Measurements from ENCODE around the gene RBM23. TPM values are rescaled to one million over a fixed set of nuclear protein-coding genes. Genes with fewer than 3 reads are reported as not detected.
"Not testable (repeated sequence)": the region's sequence is repeated elsewhere in the genome, so short reads cannot be mapped to it uniquely, and the experiment has no call there.

Gene RBM23
- total RNA-seq: 10 to 100 TPM; 79.0 to 79.6 TPM

DNA sequence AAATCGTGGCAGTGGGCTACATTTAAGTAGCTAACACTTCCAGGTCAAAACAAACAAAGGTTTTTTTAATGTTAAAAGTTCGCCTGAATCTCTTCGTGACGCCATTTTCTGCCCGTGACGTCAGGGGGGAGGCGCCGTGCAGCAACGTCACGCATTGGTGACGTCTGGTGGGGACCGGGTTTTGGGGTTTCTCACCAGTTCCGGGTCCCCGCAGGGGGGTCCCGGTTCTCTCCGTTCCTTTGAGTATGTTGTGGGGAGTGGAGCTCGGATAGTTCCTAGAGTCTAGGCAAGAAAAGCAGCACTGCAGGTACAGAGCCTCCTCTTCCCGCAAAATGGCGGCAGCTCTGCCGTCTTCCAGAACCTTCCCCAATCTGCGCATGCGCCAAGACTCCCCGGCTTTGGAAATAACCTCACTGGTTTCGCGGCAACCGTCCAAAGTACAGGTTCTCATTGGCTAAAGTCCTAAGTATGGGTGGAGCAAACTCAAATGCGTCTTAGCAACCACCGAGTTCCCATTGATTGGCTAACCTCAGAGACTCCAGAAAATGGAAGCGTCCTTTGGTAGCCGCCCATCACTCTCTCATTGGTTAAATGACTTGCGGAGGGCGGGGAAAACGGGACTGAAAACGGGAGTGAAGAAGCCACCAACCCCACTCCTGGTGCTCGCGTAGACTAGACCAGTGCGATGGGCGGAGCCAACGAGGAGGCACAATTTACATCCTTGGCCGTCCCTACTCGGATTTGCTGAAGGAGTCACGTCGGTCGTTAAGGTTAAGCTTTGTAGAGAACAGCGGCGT, at the start of gene RBM23:
TSS of gene RBM23 (minus strand) at position 346 of the 797 bp plus-strand sequence.
- DNase-seq: peak; percentile 100
- ChIA-PET CTCF (interaction anchor here (0.6 to 5.9 kb wide), 13 partner anchors 11 to 1005 kb away, joined by 3 to 45 read pairs (median 6); partner anchors contain the start of genes CDH24 and PRMT5), POLR2A (interaction anchor here (1.3 kb wide), 1 partner anchor 37 kb away, joined by 3 read pairs; no protein-coding TSS in a partner anchor)
- H3K4me3 Mint-ChIP-seq: peak within 1 kb of the TSS; percentile 91
- H3K9me3 Mint-ChIP-seq: no peaks in the 10 kb centered on the region
- H3K27me3 Mint-ChIP-seq: no peaks in the 10 kb centered on the region
- peaks cover 45% of the 10 kb centered on the region for H3K4me1 Mint-ChIP-seq
- peaks cover 44% of the 10 kb centered on the region for H3K36me3 Mint-ChIP-seq (ENCODE audit: low read depth)
- H3K27ac Mint-ChIP-seq: peak within 1 kb of the TSS; percentile 100

DNA sequence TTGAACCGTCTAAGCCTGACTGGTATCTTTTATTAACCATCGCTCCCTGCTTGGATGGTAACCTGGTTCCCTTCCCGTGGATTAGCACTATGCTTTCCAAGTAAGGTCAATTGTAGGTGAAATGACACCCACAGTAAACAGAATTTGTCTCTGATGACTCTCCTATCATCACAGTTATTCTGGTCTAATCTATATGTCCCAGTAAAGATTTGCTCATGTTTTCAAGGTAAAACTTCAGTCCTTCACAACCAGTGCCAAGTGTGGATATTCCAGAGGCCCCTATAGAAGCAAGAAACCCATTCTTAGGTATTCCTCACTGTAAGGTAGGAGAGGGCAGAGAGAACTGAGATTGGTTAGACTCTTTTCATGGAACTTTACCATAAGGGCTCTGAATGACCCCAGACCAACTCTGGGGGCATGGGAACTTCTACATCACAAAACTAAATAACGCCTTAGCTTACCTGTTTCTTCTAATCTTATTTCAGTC, 47.9 kb upstream of the RBM23 start:
- Mint-ChIP-seq H3K4me3 (no peak overlapping the region), H3K27ac (no peak overlapping the region), H3K9me3 (no peaks in the 10 kb centered on the region), H3K4me1 (no peaks in the 10 kb centered on the region), H3K36me3 (ENCODE audit: low read depth) (no peaks in the 10 kb centered on the region), H3K27me3 (no peaks in the 10 kb centered on the region)
- DNase-seq: no peak
- ChIA-PET POLR2A (no interaction called here), CTCF (interaction anchor here (1.1 to 1.3 kb wide), 2 partner anchors 20 to 46 kb away, joined by 3 read pairs; no protein-coding TSS in a partner anchor)

DNA sequence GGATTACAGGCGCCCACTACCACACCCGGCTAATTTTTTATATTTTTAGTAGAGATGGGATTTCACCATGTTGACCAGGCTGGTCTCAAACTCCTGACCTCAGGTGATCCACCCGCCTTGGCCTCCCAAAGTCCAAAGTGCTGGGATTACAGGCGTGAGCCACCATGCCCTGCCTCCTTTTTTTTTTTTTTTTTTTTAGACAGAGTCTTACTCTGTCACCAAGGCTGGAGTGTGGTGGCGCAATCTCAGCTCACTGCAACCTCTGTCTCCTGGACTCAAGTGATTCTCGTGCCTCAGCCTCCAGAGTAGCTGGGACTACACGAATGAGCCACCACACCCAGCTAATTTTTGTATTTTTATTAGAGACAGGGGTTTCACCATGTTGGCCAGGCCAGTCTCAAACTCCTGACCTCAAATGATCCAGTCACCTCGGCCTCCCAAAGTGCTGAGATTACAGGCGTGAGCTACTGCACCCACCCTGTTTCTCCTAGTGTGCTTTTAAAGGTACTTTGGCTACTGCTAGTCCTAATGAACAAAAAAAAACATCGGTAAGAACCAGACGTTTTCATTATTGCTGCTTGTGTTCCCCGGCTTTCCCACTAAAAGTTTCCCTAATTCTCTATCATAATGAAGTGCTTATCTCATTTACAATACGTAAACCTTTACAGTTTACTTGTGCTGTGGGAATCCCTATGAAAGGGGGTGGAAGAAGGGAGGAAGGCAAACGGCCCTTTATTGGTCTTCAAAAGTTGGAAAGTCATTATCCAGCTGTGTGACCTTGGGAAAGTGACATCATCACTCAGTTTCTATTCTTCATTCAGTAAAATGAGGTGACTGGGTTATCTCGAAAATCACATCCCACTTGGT, 47.2 kb upstream of the RBM23 start:
- ChIA-PET POLR2A (interaction anchor here (0.7 kb wide), 1 partner anchor 143 kb away, joined by 4 read pairs; no protein-coding TSS in a partner anchor), CTCF (interaction anchor here (0.7 to 1.3 kb wide), 4 partner anchors 20 to 1241 kb away, joined by 3 read pairs; no protein-coding TSS in a partner anchor)
- not testable (repeated sequence) for H3K27ac Mint-ChIP-seq; DNase-seq; H3K36me3 Mint-ChIP-seq (ENCODE audit: low read depth); H3K27me3 Mint-ChIP-seq; H3K9me3 Mint-ChIP-seq; H3K4me3 Mint-ChIP-seq; H3K4me1 Mint-ChIP-seq

DNA sequence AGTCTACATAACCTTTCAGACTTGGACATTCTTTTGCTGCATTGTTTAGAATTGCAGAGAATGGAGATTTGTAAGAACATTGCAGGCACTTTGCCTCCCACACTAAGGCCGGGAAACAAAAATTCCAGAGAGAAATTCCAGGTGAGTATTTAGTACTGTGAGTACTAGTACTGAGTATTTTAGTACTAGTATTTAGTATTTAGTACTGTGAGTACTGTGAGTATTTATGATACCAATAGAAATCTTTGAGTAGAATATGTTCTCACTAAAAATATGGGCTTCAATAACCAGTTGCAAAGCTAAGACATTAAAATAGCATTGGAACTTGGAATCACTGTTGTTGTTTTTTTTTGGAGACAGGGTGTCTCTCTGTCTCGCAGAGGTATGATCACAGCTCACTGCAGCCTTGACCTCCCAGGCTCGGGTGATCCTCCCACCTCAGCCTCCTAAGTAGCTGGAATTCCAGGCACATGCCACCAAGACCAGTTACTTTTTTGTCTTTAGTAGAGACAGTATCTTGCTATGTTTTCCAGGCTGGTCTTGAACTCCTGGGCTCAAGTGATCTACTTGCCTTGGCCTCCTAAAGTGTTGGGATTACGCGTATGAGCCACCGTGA, 43.2 kb upstream of the RBM23 start:
- H3K36me3 Mint-ChIP-seq (ENCODE audit: low read depth): no peaks in the 10 kb centered on the region
- peaks cover 4% of the 10 kb centered on the region for H3K27me3 Mint-ChIP-seq
- H3K9me3 Mint-ChIP-seq: no peaks in the 10 kb centered on the region
- H3K4me3 Mint-ChIP-seq: no peak overlapping the region
- no peak for DNase-seq
- CTCF ChIA-PET: interaction anchor here (1.1 to 2.7 kb wide), 5 partner anchors 11 to 96 kb away, joined by 3 to 11 read pairs (median 7); partner anchors contain the start of genes AJUBA and CDH24
- H3K27ac Mint-ChIP-seq: no peak overlapping the region
- H3K4me1 Mint-ChIP-seq: peaks cover 8% of the 10 kb centered on the region
- POLR2A ChIA-PET: no interaction called here

DNA sequence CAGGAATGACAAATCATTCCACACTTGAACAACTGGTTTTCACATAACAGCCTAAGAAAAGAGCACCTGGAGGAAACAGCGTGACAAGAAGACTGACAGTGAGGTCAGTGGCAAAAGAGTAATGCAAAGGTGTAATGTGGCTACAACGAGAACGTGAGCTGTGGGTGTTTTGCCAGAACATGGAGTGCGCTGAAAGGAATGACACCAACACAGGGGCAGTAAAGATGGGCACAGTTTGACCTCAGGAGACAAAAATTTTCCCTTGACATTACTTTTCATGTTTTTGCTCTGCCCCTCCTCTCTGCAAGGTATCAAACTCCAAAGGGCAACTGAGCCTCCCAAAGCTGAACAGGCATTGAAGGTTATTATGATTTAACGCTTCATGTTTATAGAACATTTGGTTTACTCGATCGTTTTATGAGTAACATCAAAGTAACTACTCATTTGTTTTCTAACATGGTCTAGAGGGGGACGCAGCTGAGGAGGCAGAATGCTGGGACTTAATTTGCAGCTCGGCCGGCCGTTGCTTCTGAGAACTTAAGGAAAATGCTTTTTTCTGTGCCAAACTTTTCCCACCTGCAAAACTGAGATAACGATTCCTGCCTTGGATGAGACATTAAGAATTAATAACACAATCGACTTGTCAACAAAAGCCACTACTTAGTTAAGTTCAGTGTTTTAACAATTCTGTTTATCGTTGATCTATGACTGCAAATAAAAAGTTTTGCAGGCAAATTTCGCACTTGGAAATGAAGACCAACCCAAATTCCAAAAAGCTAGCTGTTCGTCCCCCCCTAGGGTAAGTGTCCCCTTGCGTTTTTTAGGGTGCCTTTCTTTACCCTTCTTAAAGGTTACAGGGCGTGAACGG, 37.0 kb upstream of the RBM23 start:
- ChIA-PET CTCF (interaction anchor here (0.8 to 4.1 kb wide), 10 partner anchors 9 to 113 kb away, joined by 3 to 21 read pairs (median 4); partner anchors contain the start of genes AJUBA and PRMT5), POLR2A (interaction anchor here (0.5 to 1.2 kb wide), 3 partner anchors 9 to 37 kb away, joined by 3 to 4 read pairs (median 3); partner anchors contain the start of gene RBM23)
- no peak for DNase-seq
- Mint-ChIP-seq H3K27me3 (peaks cover 4% of the 10 kb centered on the region), H3K4me3 (peak overlapping the region; percentile 95), H3K27ac (peak overlapping the region; percentile 94), H3K9me3 (no peaks in the 10 kb centered on the region), H3K4me1 (peaks cover 35% of the 10 kb centered on the region), H3K36me3 (ENCODE audit: low read depth) (peaks cover 31% of the 10 kb centered on the region)

DNA sequence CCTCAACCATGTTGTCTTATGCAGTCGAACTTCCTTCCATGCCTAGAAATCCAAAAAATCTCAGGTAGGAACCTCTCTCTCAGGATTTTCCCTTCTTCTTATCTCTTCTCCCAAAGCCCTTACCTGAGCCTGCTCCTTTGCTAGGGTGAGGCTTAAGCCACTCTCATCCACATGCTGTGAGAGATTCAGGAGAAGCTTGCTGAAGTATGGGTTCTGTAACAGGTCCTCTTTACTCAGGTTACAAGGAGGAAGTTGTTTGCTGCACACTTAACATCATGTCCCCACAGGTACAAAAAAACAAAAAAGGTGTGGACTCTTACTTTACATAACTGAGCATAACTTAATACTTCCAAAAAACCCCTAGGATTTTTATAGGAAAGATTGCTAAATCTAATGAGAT, 33.5 kb upstream of the RBM23 start:
- no peak overlapping the region for H3K27ac Mint-ChIP-seq
- H3K9me3 Mint-ChIP-seq: no peaks in the 10 kb centered on the region
- no peak overlapping the region for H3K4me3 Mint-ChIP-seq
- no peaks in the 10 kb centered on the region for H3K27me3 Mint-ChIP-seq
- no peak for DNase-seq
- ChIA-PET CTCF (interaction anchor here (0.6 to 1.0 kb wide), 3 partner anchors 22 to 85 kb away, joined by 3 to 4 read pairs (median 3); no protein-coding TSS in a partner anchor), POLR2A (no interaction called here)
- H3K36me3 Mint-ChIP-seq (ENCODE audit: low read depth): peaks cover 39% of the 10 kb centered on the region
- peaks cover 29% of the 10 kb centered on the region for H3K4me1 Mint-ChIP-seq

DNA sequence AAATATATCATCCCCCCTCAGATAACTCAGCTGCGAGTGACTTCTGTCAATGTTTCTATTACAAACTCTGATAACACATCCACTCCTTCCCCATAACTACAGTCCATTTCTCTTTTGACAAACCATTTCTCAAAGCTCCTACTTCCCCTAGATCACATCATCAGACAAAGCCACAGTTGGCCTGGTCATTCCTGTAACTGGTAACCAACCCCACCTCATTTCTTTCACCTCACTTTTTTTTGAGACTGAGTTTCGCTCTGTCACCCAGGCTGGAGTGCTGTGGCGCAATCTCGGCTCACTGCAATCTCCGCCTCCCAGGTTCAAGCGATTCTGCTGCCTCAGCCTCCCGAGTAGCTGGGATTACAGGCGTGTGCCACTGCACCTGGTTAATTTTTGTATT, 32.8 kb upstream of the RBM23 start:
- peaks cover 43% of the 10 kb centered on the region for H3K36me3 Mint-ChIP-seq (ENCODE audit: low read depth)
- H3K27ac Mint-ChIP-seq, POLR2A ChIA-PET, H3K27me3 Mint-ChIP-seq, H3K9me3 Mint-ChIP-seq, DNase-seq, H3K4me3 Mint-ChIP-seq: not testable (repeated sequence)
- CTCF ChIA-PET: interaction anchor here (0.6 to 1.0 kb wide), 3 partner anchors 21 to 84 kb away, joined by 3 to 4 read pairs (median 3); no protein-coding TSS in a partner anchor
- H3K4me1 Mint-ChIP-seq: peaks cover 25% of the 10 kb centered on the region

DNA sequence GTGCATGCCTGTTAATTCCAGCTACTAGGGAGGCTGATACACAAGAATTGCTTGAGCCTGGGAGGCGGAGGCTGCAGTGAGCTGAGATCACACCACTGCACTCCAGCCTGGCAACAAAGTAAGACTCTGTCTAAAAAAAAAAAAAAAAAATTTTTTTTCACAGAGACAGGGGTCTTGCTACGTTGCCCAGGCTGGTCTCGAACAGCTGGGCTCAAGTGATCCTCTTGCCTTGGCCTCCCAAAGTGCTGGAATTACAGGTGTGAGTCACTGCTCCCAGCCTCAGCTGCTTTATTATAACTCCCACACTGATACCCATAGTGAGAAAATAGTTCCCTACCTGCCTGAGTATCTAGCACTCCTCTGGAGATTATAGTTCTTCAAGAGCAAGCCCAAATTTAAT, 26.7 kb upstream of the RBM23 start:
- Mint-ChIP-seq H3K4me3 (no peak overlapping the region), H3K27me3 (no peaks in the 10 kb centered on the region), H3K36me3 (ENCODE audit: low read depth) (peaks cover 31% of the 10 kb centered on the region), H3K9me3 (no peaks in the 10 kb centered on the region), H3K27ac (no peak overlapping the region), H3K4me1 (no peaks in the 10 kb centered on the region)
- ChIA-PET CTCF (interaction anchor here (1.0 to 1.5 kb wide), 4 partner anchors 10 to 74 kb away, joined by 3 to 8 read pairs (median 4); partner anchors contain the start of gene LRP10), POLR2A (no interaction called here)
- no peak for DNase-seq

DNA sequence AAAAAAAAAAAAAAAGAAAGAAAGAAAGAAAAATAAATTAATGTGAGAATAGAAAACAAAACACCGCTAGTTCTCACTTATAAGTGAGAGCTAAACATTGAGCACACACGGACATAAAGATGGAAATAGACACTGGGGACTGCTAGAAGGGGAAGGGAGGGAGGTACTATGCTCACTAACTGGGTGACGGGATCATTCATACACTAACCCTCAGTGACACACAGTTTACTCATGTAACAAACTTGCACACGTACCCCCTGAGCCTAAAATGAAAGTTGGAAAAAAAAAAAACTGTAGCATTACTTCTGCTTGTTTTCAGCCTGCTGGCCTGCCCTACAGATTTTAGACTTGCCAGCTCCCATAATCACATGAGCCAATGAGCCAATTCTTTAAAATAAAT, 20.7 kb upstream of the RBM23 start:
- ChIA-PET POLR2A (no interaction called here), CTCF (interaction anchor here (0.6 to 3.7 kb wide), 4 partner anchors 10 to 942 kb away, joined by 3 to 14 read pairs (median 4); partner anchors contain the start of gene PRMT5)
- DNase-seq: no peak
- Mint-ChIP-seq H3K27me3 (no peaks in the 10 kb centered on the region), H3K9me3 (no peaks in the 10 kb centered on the region), H3K27ac (no peak overlapping the region), H3K36me3 (ENCODE audit: low read depth) (peaks cover 16% of the 10 kb centered on the region), H3K4me1 (no peaks in the 10 kb centered on the region), H3K4me3 (no peak overlapping the region)

DNA sequence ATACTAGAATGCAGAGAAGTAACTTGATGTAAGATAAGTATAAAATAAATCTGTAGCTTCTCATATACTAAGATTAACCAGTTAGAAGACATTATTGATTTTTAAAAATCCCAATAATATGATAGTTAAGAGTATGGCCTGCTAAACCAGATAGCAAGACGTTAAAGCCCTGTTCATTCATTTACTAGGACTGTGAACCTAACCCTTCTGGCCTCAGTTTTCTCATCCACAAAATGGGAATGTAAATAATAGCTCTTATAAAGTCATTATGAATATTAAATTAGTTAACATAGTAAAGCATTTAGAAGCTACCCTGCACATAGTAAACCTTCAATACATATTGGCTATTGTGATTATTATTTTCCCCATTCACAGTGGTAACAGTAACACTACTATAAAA, 16.2 kb upstream of the RBM23 start:
- no peak overlapping the region for H3K4me3 Mint-ChIP-seq
- ChIA-PET POLR2A (no interaction called here), CTCF (interaction anchor here (0.6 to 1.4 kb wide), 2 partner anchors 134 to 270 kb away, joined by 3 to 4 read pairs; no protein-coding TSS in a partner anchor)
- H3K9me3 Mint-ChIP-seq: no peaks in the 10 kb centered on the region
- H3K4me1 Mint-ChIP-seq: peaks cover 5% of the 10 kb centered on the region
- no peak overlapping the region for H3K27ac Mint-ChIP-seq
- DNase-seq: no peak
- peaks cover 6% of the 10 kb centered on the region for H3K36me3 Mint-ChIP-seq (ENCODE audit: low read depth)
- H3K27me3 Mint-ChIP-seq: no peaks in the 10 kb centered on the region

DNA sequence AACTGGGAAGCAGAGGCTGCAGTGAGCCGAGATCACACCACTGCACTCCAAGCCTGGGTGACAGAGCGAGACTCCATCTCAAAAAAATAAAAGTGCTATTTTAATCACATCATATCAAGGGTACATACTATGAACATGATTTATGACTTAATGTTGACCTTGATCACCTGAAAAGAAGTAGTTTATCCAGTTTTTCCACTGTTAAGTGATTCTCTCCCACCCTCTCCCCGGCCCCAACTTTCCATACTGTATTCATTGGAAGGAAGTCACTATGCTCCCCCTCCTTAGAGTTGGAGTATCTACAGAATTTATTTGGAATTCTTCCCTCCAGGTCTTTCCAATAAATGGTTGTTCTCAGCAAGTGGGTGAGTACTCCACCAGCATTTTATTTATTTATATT, 13.2 kb upstream of the RBM23 start:
- H3K4me3 Mint-ChIP-seq: no peak overlapping the region
- peaks cover 4% of the 10 kb centered on the region for H3K36me3 Mint-ChIP-seq (ENCODE audit: low read depth)
- H3K4me1 Mint-ChIP-seq: peaks cover 16% of the 10 kb centered on the region
- ChIA-PET POLR2A (no interaction called here), CTCF (no interaction called here)
- no peaks in the 10 kb centered on the region for H3K9me3 Mint-ChIP-seq
- no peaks in the 10 kb centered on the region for H3K27me3 Mint-ChIP-seq
- DNase-seq: no peak
- H3K27ac Mint-ChIP-seq: no peak overlapping the region

All from activated CD4-positive, alpha-beta T cell treated with anti-CD3 and anti-CD28 coated beads, Interleukin-2, amount 10 ng/mL, durations not matched to agents 7 days and 5 days (primary cell).